ENCODE data around the gene SSC4D. TPM values are rescaled to one million over a fixed set of nuclear protein-coding genes. Genes with fewer than 3 reads are reported as not detected.
"Not testable (repeated sequence)": the region's sequence is repeated elsewhere in the genome, so short reads cannot be mapped to it uniquely, and the experiment has no call there.

The SSC4D gene
- total and polyA plus RNA-seq, 2 donors (not counting 1 experiment from before 2014, with no cell fraction given): 0.33 to 0.42 TPM

DNA sequence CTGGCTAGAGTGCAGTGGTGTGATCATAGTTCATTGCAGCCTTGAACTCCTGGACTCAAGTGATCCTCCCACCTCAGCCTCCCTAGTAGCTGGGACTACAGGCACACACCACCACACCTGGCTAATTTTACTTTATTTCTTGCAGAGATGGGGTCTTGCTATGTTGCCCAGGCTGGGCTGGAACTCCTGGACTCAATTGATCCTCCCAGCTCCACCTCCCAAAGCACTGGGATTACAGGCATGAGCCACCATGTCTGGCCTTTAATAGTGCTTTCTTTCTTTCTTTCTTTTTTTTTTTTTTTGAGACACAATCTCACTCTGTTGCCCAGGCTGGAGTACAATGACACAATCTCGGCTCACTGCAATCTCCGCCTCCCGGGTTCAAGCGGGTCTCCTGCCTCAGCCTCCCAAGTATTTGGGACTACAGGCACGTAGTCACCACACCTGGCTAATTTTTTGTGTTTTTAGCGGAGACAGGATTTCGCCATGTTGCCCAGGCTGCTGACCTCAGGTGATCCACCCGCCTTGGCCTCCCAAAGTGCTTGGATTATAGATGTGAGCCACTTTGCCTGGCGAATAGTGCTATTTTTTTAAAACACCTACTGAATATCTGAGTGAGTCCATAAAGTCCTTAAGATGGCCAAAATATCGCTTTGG is 8.3 kb upstream of the SSC4D start:
- not testable (repeated sequence) for H3K79me2 ChIP-seq (ENCODE audit: control insufficient read depth, insufficient read depth, low read length); H3K4me1 ChIP-seq (ENCODE audit: control insufficient read depth, extremely low read depth, insufficient read depth, low read length); DNase-seq (ENCODE audit: low read depth in 2 of 2); H3K4me3 ChIP-seq (replicated peaks in 1 of 4; ENCODE audit: control extremely low read depth in 1 of 4, insufficient read depth in 1 of 4, low read depth in 3 of 4, low read length in 4 of 4); H3K9ac ChIP-seq (ENCODE audit: insufficient read depth, low read length); H3K27ac ChIP-seq (ENCODE audit: insufficient read depth, low read length); H3K27me3 ChIP-seq (ENCODE audit: control insufficient read depth, insufficient read depth, low read length); H3K4me2 ChIP-seq (ENCODE audit: extremely low read depth, insufficient read depth, low read length); H3K36me3 ChIP-seq (ENCODE audit: control insufficient read depth, insufficient read depth, low read length); H3K9me3 ChIP-seq (ENCODE audit: control insufficient read depth, insufficient read depth, low read depth, low read length); H2AFZ ChIP-seq (ENCODE audit: low read length); H4K20me1 ChIP-seq (ENCODE audit: control insufficient read depth, extremely low read depth, insufficient read depth, low read length)

- no peak for TF ChIP-seq CTCF (conservative IDR thresholded peaks at IDR 0.05 in 1 of 2, IDR thresholded peaks at IDR 0.05 in 1 of 2; ENCODE audit: low read depth in 1 of 2, low read length in 2 of 2)
- no peak for TF ChIP-seq EZH2 (IDR thresholded peaks at IDR 0.05; ENCODE audit: low read length, missing control alignments)
- no peaks in the 10 kb centered on the region for H4K20me1 ChIP-seq (ENCODE audit: control insufficient read depth, extremely low read depth, insufficient read depth, low read length)
- H3K27ac ChIP-seq (ENCODE audit: insufficient read depth, low read length): no peak overlapping the region
- no peak overlapping the region for H3K4me3 ChIP-seq (replicated peaks in 1 of 4; ENCODE audit: control extremely low read depth in 1 of 4, insufficient read depth in 1 of 4, low read depth in 3 of 4, low read length in 4 of 4)
- H3K79me2 ChIP-seq (ENCODE audit: control insufficient read depth, insufficient read depth, low read length): no peaks in the 10 kb centered on the region
- no peak overlapping the region for H3K4me2 ChIP-seq (ENCODE audit: extremely low read depth, insufficient read depth, low read length)
- H2AFZ ChIP-seq (ENCODE audit: low read length): no peak overlapping the region
- no peak for DNase-seq (ENCODE audit: low read depth in 2 of 2)
- no peaks in the 10 kb centered on the region for H3K36me3 ChIP-seq (ENCODE audit: control insufficient read depth, insufficient read depth, low read length)
- no peaks in the 10 kb centered on the region for H3K4me1 ChIP-seq (ENCODE audit: control insufficient read depth, extremely low read depth, insufficient read depth, low read length)
- peaks cover 2% of the 10 kb centered on the region for H3K27me3 ChIP-seq (ENCODE audit: control insufficient read depth, insufficient read depth, low read length)
- no peak overlapping the region for H3K9ac ChIP-seq (ENCODE audit: insufficient read depth, low read length)
- H3K9me3 ChIP-seq (ENCODE audit: control insufficient read depth, insufficient read depth, low read depth, low read length): no peaks in the 10 kb centered on the region
Observed at GRCh38 chr7:76412249-76412648, 2.8 kb upstream of the SSC4D start.

DNA sequence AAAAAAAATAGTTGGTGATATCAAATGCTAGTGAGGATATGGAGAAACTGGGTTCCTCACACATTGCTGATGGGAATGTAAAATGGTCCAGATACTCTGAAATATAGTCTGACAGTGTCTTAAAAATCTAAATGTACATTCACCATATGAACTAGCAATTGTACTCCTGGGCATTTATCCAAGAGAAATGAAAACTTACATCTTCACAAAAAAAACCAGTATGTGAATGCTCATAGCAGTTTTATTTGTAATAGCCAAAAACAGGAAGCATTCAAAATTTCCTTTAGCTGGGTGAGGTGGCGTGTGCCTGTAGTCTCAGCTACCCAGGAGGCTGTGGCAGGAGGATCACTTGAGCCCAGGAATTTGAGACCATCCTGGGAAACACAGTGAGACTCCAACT is 2.1 kb upstream of the SSC4D start:
- Histone ChIP-seq H3K4me3 (replicated peaks in 1 of 4; ENCODE audit: control extremely low read depth in 1 of 4, insufficient read depth in 1 of 4, low read depth in 3 of 4, low read length in 4 of 4) (no peak overlapping the region), H3K4me2 (ENCODE audit: extremely low read depth, insufficient read depth, low read length) (no peak overlapping the region), H3K27me3 (ENCODE audit: control insufficient read depth, insufficient read depth, low read length) (peaks cover 2% of the 10 kb centered on the region), H3K9me3 (ENCODE audit: control insufficient read depth, insufficient read depth, low read depth, low read length) (no peaks in the 10 kb centered on the region), H3K9ac (ENCODE audit: insufficient read depth, low read length) (no peak overlapping the region), H4K20me1 (ENCODE audit: control insufficient read depth, extremely low read depth, insufficient read depth, low read length) (no peaks in the 10 kb centered on the region), H3K79me2 (ENCODE audit: control insufficient read depth, insufficient read depth, low read length) (no peaks in the 10 kb centered on the region), H3K27ac (ENCODE audit: insufficient read depth, low read length) (no peak overlapping the region), H3K36me3 (ENCODE audit: control insufficient read depth, insufficient read depth, low read length) (no peaks in the 10 kb centered on the region), H2AFZ (ENCODE audit: low read length) (no peak overlapping the region), H3K4me1 (ENCODE audit: control insufficient read depth, extremely low read depth, insufficient read depth, low read length) (no peaks in the 10 kb centered on the region)
- no peak for TF ChIP-seq CTCF (conservative IDR thresholded peaks at IDR 0.05 in 1 of 2, IDR thresholded peaks at IDR 0.05 in 1 of 2; ENCODE audit: low read depth in 1 of 2, low read length in 2 of 2)
- no peak for TF ChIP-seq EZH2 (IDR thresholded peaks at IDR 0.05; ENCODE audit: low read length, missing control alignments)
- no peak for DNase-seq (ENCODE audit: low read depth in 2 of 2)
